SU-DHL-6 (cell line): ENCODE measurements around the gene PFKM.
"Not testable (repeated sequence)": the region's sequence is repeated elsewhere in the genome, so short reads cannot be mapped to it uniquely, and the experiment has no call there.

Source experiments
- H2AFZ ChIP-seq: fragments of 200-600 bp; sonication (generic); 2 replicates; pipeline ENCODE4 v1.6.1; 2014; ENCODE audit warnings: low read depth, mild to moderate bottlenecking, moderate library complexity, mixed read lengths, antibody characterized with exemption, low read length; ENCODE audit not compliant: severe bottlenecking
- H3F3A ChIP-seq: fragments of 200-600 bp; shearing (Covaris generic); 2 replicates; pipeline ENCODE4 v1.6.0; 2016; ENCODE audit warnings: antibody characterized with exemption, mild to moderate bottlenecking; ENCODE audit not compliant: insufficient read depth
- H3K27ac ChIP-seq: fragments of 200-600 bp; sonication (generic); 2 replicates; pipeline ENCODE4 v1.5.1; 2016; ENCODE audit warnings: low read depth, mild to moderate bottlenecking, low read length, moderate library complexity, mixed read lengths
- H3K27me3 ChIP-seq: fragments of 200-600 bp; sonication (generic), shearing (Covaris generic); 2 replicates; pipeline ENCODE4 v1.6.0; 2014; ENCODE audit warnings: mild to moderate bottlenecking, low read length
- H3K36me3 ChIP-seq: fragments of 200-600 bp; sonication (generic); 2 replicates; pipeline ENCODE4 v1.6.1; 2014; ENCODE audit warnings: mild to moderate bottlenecking, low read length, mixed read lengths
- H3K4me2 ChIP-seq: fragments of 300-600, 200-600 bp; shearing (Covaris generic), sonication (generic); 2 replicates; pipeline ENCODE4 v1.6.0; 2014; ENCODE audit warnings: low read length, low read depth, mild to moderate bottlenecking; ENCODE audit not compliant: poor library complexity, severe bottlenecking
- H3K4me3 ChIP-seq: fragments of 200-600 bp; sonication (generic); 2 replicates; pipeline ENCODE4 v1.5.1; 2014; ENCODE audit warnings: antibody characterized with exemption, low read length, mild to moderate bottlenecking, mixed read lengths; ENCODE audit not compliant: insufficient read depth, poor library complexity, severe bottlenecking
- H3K79me2 ChIP-seq: fragments of 200-600 bp; sonication (generic); 2 replicates; pipeline ENCODE4 v1.6.1; 2014; ENCODE audit warnings: mild to moderate bottlenecking, low read length, moderate library complexity; ENCODE audit not compliant: insufficient read depth
- H3K9ac ChIP-seq: fragments of 200-600 bp; sonication (generic); 2 replicates; pipeline ENCODE4 v1.7.0; 2014; ENCODE audit warnings: mild to moderate bottlenecking, low read length
- H3K9me2 ChIP-seq: fragments of 200-600 bp; sonication (generic); replicated peaks from 2 replicates; pipeline ENCODE4 v1.6.1; 2014; ENCODE audit warnings: low read length; ENCODE audit not compliant: insufficient read depth
- H3K9me3 ChIP-seq: fragments of 200-600 bp; sonication (generic); 2 replicates; pipeline ENCODE4 v1.6.1; 2014; ENCODE audit warnings: low read length, mixed read lengths; ENCODE audit not compliant: insufficient read depth
- H4K20me1 ChIP-seq: fragments of 200-600 bp; sonication (generic); 2 replicates; pipeline ENCODE4 v1.6.1; 2014; ENCODE audit warnings: low read depth, mild to moderate bottlenecking, antibody characterized with exemption, low read length, moderate library complexity, mixed read lengths
- EZH2phosphoT487 ChIP-seq: fragments of 200-600 bp; sonication (generic), shearing (Covaris generic); conservative IDR thresholded peaks from 2 replicates; pipeline ENCODE4 v1.6.1; 2018; ENCODE audit warnings: mild to moderate bottlenecking, antibody characterized with exemption, low read length, moderate library complexity, mixed read lengths
- TF ChIP-seq, protein P1 (sequence below): fragments of 200-600 bp; sonication (generic); IDR thresholded peaks from one replicate; pipeline ENCODE4 v1.5.1; 2017; ENCODE audit warnings: antibody characterized with exemption, mild to moderate bottlenecking, low read length, moderate library complexity; ENCODE audit not compliant: insufficient read depth, poor library complexity, severe bottlenecking

The PFKM gene

DNA sequence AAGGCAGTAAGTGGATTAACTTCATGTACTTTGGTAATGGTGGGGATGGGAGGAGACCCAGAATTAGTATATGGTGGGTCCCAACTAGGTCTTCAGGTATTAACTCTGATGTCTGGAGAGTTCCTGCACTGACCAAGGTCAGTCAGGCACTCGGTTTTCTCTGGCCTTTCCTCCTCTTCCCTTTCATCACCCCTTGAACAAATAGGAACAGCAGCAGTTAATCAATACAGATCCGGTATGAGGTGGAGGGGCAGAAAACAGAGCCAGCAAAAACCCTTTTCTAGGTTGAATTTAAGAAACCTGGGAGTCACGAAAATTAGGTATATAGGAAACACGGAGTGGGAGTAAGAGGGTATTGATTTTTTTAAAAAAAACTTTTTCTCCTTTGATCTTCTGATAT, 4.0 kb downstream of the PFKM start:
- Histone ChIP-seq H3F3A (peaks cover 5% of the 10 kb centered on the region), H3K9me2 (no peaks in the 10 kb centered on the region), H3K9ac (no peak overlapping the region), H3K79me2 (peaks cover 21% of the 10 kb centered on the region), H2AFZ (no peak overlapping the region), H3K27me3 (no peaks in the 10 kb centered on the region), H3K36me3 (no peaks in the 10 kb centered on the region; the same call in 1 of the 2 replicates), H3K9me3 (no peaks in the 10 kb centered on the region), H3K27ac (no peak overlapping the region), H3K4me3 (no peak overlapping the region), H4K20me1 (no peaks in the 10 kb centered on the region), H3K4me2 (no peak overlapping the region)
- no peak for TF ChIP-seq EZH2phosphoT487
- TF ChIP-seq, protein P1, sequence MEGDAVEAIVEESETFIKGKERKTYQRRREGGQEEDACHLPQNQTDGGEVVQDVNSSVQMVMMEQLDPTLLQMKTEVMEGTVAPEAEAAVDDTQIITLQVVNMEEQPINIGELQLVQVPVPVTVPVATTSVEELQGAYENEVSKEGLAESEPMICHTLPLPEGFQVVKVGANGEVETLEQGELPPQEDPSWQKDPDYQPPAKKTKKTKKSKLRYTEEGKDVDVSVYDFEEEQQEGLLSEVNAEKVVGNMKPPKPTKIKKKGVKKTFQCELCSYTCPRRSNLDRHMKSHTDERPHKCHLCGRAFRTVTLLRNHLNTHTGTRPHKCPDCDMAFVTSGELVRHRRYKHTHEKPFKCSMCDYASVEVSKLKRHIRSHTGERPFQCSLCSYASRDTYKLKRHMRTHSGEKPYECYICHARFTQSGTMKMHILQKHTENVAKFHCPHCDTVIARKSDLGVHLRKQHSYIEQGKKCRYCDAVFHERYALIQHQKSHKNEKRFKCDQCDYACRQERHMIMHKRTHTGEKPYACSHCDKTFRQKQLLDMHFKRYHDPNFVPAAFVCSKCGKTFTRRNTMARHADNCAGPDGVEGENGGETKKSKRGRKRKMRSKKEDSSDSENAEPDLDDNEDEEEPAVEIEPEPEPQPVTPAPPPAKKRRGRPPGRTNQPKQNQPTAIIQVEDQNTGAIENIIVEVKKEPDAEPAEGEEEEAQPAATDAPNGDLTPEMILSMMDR, result no peak

- H3K79me2 ChIP-seq, result peaks cover 11% of the 10 kb centered on the region
- H4K20me1 ChIP-seq, H3K4me3 ChIP-seq, H2AFZ ChIP-seq, H3K9me2 ChIP-seq, H3K4me2 ChIP-seq, H3K9ac ChIP-seq, H3K9me3 ChIP-seq, H3F3A ChIP-seq, H3K27ac ChIP-seq, H3K36me3 ChIP-seq, H3K27me3 ChIP-seq: not testable (repeated sequence)
Measured at GRCh38 chr12:48125542-48125941, 6.4 kb downstream of the PFKM start.

GRCh38 chr12:48125985-48126384, 6.8 kb downstream of the PFKM start:
- Histone ChIP-seq H3K79me2 (peaks cover 6% of the 10 kb centered on the region; the same call in 1 of the 2 replicates), H3K27me3 (no peaks in the 10 kb centered on the region), H3K4me2 (no peak overlapping the region), H3K27ac (no peak overlapping the region), H3F3A (no peaks in the 10 kb centered on the region), H3K9me3 (no peaks in the 10 kb centered on the region), H3K4me3 (no peak overlapping the region), H2AFZ (no peak overlapping the region), H3K9ac (no peak overlapping the region), H4K20me1 (no peaks in the 10 kb centered on the region), H3K9me2 (no peaks in the 10 kb centered on the region), H3K36me3 (no peaks in the 10 kb centered on the region; the same call in 1 of the 2 replicates)
- TF ChIP-seq, protein P1, result no peak
- TF ChIP-seq EZH2phosphoT487, result no peak

DNA sequence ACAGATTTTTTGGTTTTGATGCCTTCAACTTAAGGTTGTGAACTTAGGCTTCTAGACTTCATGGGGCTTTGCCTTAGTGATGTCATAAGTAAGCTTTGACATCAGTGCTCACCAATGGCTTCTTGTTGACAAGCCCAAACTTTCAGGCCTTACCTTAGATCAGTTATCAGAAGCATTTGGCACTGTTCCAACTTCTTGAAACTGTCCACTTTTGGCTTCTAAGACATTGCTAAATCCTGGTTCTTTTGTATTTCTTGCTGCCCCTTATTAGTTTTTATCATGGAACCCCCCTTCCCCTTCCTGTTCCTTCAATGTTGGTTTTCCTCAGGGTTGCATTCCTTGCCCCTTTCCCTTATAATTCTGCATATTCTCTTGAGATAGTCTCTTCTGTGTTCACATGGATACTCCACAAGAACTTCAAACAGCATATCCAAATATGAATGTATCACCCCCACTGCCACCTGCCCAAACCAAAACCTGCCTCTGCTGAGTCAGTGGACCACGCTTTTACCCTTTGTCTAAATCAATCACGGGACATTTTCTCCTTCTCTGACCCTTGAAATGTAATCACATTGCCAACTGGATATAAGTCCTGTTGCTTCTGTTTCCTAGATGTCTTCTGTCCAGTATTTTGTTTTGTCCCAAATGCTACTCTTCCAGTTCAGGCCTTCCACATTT, 7.9 kb downstream of the PFKM start:
- Histone ChIP-seq H3F3A (no peaks in the 10 kb centered on the region), H3K9me2 (no peaks in the 10 kb centered on the region), H3K27me3 (no peaks in the 10 kb centered on the region), H3K9ac (no peak overlapping the region), H3K36me3 (no peaks in the 10 kb centered on the region; the same call in 1 of the 2 replicates), H3K9me3 (no peaks in the 10 kb centered on the region), H3K79me2 (no peaks in the 10 kb centered on the region), H3K4me2 (no peak overlapping the region), H3K4me3 (no peak overlapping the region), H2AFZ (no peak overlapping the region), H3K27ac (no peak overlapping the region), H4K20me1 (no peaks in the 10 kb centered on the region)
- TF ChIP-seq EZH2phosphoT487, result no peak
- TF ChIP-seq, protein P1, result no peak
